Measurements from ENCODE around the gene EMILIN2. TPM values are rescaled to one million over a fixed set of nuclear protein-coding genes. Genes with fewer than 3 reads are reported as not detected.

EMILIN2 gene
- total and polyA plus RNA-seq, 2 of the 8 experiments (the other 6 are each of a cell fraction or from before 2014, with no cell fraction given): 6.0 to 7.5 TPM

GRCh38 chr18:2847317-2848246 lies 776 bp downstream of the EMILIN2 start (continued):
- TF ChIP-seq KDM4A (IDR thresholded peaks at IDR 0.05; ENCODE audit: low read depth, low read length, severe bottlenecking) (peak; percentile 94), NRF1 (IDR thresholded peaks at IDR 0.05; ENCODE audit: low read depth, low read length) (no peak), RAD21 (IDR thresholded peaks at IDR 0.05 in 1 of 2, conservative IDR thresholded peaks at IDR 0.05 in 1 of 2; ENCODE audit: low read depth in 2 of 2, low read length in 2 of 2) (no peak; a peak in 1 of 4 replicates), BCL11A (IDR thresholded peaks at IDR 0.05; ENCODE audit: low read depth in 2 of 2, low read length in 2 of 2) (no peak), POLR2A (IDR thresholded peaks at IDR 0.05; ENCODE audit: control extremely low read depth in 1 of 2, low read depth in 2 of 2, low read length in 2 of 2) (peak in 1 of 2 experiments; percentile 20; a peak in 1 of 3 replicates), YY1 (IDR thresholded peaks at IDR 0.05; ENCODE audit: low read depth, low read length) (no peak), JUN (IDR thresholded peaks at IDR 0.05; ENCODE audit: low read depth, low read length) (no peak), SAP30 (IDR thresholded peaks at IDR 0.05; ENCODE audit: insufficient read depth, insufficient replicate concordance, low read length) (no peak), SP1 (IDR thresholded peaks at IDR 0.05; ENCODE audit: low read depth, low read length) (no peak), ASH2L (IDR thresholded peaks at IDR 0.05; ENCODE audit: low read length) (peak; percentile 75), CTCF (IDR thresholded peaks at IDR 0.05; ENCODE audit: control extremely low read depth in 1 of 3, insufficient read depth in 1 of 3, low read depth in 1 of 3, low read length in 3 of 3) (no peak), POLR2AphosphoS5 (IDR thresholded peaks at IDR 0.05; ENCODE audit: low read depth, low read length) (no peak), SIX5 (IDR thresholded peaks at IDR 0.05; ENCODE audit: low read depth, low read length) (no peak), ZNF274 (IDR thresholded peaks at IDR 0.05; ENCODE audit: borderline replicate concordance, extremely low read depth, low read length) (no peak), JUND (IDR thresholded peaks at IDR 0.05; ENCODE audit: low read length) (no peak), SRF (IDR thresholded peaks at IDR 0.05; ENCODE audit: low read depth, low read length) (no peak), MAFK (IDR thresholded peaks at IDR 0.05; ENCODE audit: low read depth, low read length) (no peak), KDM5A (IDR thresholded peaks at IDR 0.05; ENCODE audit: low read length) (no peak), BRCA1 (IDR thresholded peaks at IDR 0.05; ENCODE audit: low read depth, low read length) (no peak), SIN3A (conservative IDR thresholded peaks at IDR 0.05 in 1 of 2, IDR thresholded peaks at IDR 0.05 in 1 of 2; ENCODE audit: low read depth in 1 of 2, low read length in 2 of 2) (no peak), E2F6 (IDR thresholded peaks at IDR 0.05) (peak; percentile 17; the same call in 1 of the 2 replicates)
